Neural cell (in vitro differentiated cells): ENCODE results near the gene OR51L1.

Source experiments
- EP300 ChIP-seq: fragments of 450-650 bp; conservative IDR thresholded peaks from 2 replicates; pipeline ENCODE4 v1.6.1; 2014; ENCODE audit warnings: antibody characterized with exemption, mild to moderate bottlenecking, moderate library complexity; ENCODE audit not compliant: poor library complexity, severe bottlenecking
- EZH2 ChIP-seq: fragments of 200-600, 300-800 bp; shearing (Covaris generic), sonication (generic); IDR thresholded peaks from 2 replicates; pipeline ENCODE4 v1.6.1; 2014; ENCODE audit warnings: antibody characterized with exemption, low read length, borderline replicate concordance, mild to moderate bottlenecking; ENCODE audit not compliant: insufficient read depth, poor library complexity, severe bottlenecking
- MXI1 ChIP-seq: fragments of 450-650 bp; conservative IDR thresholded peaks from 2 replicates; pipeline ENCODE4 v1.6.1; 2014; ENCODE audit warnings: antibody characterized with exemption, mild to moderate bottlenecking; ENCODE audit not compliant: poor library complexity, severe bottlenecking
- POLR2AphosphoS5 ChIP-seq: IDR thresholded peaks from 2 replicates; pipeline ENCODE4 v1.6.1; 2012
- RAD21 ChIP-seq: fragments of 450-650 bp; conservative IDR thresholded peaks from 2 replicates; pipeline ENCODE4 v1.6.1; 2014; ENCODE audit warnings: antibody characterized with exemption, mild to moderate bottlenecking, moderate library complexity
- SMC3 ChIP-seq: fragments of 450-650 bp; conservative IDR thresholded peaks from 2 replicates; pipeline ENCODE4 v1.6.1; 2014; ENCODE audit warnings: antibody characterized with exemption, mild to moderate bottlenecking, moderate library complexity; ENCODE audit not compliant: poor library complexity
- TAF1 ChIP-seq: IDR thresholded peaks from 2 replicates; pipeline ENCODE4 v1.6.1; 2012; ENCODE audit warnings: low read depth
- TF ChIP-seq, protein P1 (sequence below): fragments of 450-650 bp; IDR thresholded peaks from 2 replicates; pipeline ENCODE4 v1.5.1; 2014; ENCODE audit warnings: antibody characterized with exemption, mild to moderate bottlenecking, moderate library complexity; ENCODE audit not compliant: poor library complexity, severe bottlenecking
- TF ChIP-seq, protein P2 (sequence below): IDR thresholded peaks from 2 replicates; pipeline ENCODE4 v1.6.1; 2012; ENCODE audit warnings: borderline replicate concordance

DNA sequence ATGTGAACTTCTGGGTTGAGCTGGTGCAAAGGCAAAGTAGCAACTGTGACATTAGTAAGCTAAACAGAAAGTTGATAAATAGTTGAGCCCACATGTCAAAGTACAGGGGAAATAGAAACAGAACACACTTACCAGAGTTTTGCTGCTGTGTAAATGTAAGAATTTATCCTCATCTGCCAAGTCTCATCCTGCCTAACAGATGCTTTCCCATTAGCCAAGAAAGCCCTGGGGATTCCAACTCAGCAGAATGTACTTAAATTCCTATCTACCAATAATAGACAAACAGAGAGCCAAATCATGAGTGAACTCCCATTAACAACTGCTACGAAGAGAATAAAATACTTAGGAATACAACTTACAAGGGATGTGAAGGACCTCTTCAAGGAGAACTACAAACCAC is 31.8 kb upstream of the OR51L1 start:
- no peak for TF ChIP-seq TAF1
- TF ChIP-seq, protein P1, sequence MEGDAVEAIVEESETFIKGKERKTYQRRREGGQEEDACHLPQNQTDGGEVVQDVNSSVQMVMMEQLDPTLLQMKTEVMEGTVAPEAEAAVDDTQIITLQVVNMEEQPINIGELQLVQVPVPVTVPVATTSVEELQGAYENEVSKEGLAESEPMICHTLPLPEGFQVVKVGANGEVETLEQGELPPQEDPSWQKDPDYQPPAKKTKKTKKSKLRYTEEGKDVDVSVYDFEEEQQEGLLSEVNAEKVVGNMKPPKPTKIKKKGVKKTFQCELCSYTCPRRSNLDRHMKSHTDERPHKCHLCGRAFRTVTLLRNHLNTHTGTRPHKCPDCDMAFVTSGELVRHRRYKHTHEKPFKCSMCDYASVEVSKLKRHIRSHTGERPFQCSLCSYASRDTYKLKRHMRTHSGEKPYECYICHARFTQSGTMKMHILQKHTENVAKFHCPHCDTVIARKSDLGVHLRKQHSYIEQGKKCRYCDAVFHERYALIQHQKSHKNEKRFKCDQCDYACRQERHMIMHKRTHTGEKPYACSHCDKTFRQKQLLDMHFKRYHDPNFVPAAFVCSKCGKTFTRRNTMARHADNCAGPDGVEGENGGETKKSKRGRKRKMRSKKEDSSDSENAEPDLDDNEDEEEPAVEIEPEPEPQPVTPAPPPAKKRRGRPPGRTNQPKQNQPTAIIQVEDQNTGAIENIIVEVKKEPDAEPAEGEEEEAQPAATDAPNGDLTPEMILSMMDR, result no peak
- no peak for TF ChIP-seq EZH2
- TF ChIP-seq POLR2AphosphoS5, result no peak
- TF ChIP-seq EP300, result no peak
- TF ChIP-seq, protein P2, sequence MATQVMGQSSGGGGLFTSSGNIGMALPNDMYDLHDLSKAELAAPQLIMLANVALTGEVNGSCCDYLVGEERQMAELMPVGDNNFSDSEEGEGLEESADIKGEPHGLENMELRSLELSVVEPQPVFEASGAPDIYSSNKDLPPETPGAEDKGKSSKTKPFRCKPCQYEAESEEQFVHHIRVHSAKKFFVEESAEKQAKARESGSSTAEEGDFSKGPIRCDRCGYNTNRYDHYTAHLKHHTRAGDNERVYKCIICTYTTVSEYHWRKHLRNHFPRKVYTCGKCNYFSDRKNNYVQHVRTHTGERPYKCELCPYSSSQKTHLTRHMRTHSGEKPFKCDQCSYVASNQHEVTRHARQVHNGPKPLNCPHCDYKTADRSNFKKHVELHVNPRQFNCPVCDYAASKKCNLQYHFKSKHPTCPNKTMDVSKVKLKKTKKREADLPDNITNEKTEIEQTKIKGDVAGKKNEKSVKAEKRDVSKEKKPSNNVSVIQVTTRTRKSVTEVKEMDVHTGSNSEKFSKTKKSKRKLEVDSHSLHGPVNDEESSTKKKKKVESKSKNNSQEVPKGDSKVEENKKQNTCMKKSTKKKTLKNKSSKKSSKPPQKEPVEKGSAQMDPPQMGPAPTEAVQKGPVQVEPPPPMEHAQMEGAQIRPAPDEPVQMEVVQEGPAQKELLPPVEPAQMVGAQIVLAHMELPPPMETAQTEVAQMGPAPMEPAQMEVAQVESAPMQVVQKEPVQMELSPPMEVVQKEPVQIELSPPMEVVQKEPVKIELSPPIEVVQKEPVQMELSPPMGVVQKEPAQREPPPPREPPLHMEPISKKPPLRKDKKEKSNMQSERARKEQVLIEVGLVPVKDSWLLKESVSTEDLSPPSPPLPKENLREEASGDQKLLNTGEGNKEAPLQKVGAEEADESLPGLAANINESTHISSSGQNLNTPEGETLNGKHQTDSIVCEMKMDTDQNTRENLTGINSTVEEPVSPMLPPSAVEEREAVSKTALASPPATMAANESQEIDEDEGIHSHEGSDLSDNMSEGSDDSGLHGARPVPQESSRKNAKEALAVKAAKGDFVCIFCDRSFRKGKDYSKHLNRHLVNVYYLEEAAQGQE, result no peak
- TF ChIP-seq SMC3, result no peak
- TF ChIP-seq MXI1, result no peak
- TF ChIP-seq RAD21, result no peak
